ENCODE data around the gene CACNA2D3. TPM values are rescaled to one million over a fixed set of nuclear protein-coding genes. Genes with fewer than 3 reads are reported as not detected.
A peak's percentile ranks its signal among the peaks of the same experiment; 100 is the strongest.

The CACNA2D3 gene
- total and polyA plus RNA-seq, 4 donors: 14.1 to 34.5 (median 33.4) TPM

GRCh38 chr3:54895613-54896012 lies 773.3 kb downstream of the CACNA2D3 start:
- 98% methylated on average over 4 of the region's 4 CpGs for WGBS (ENCODE audit: insufficient coverage)
- Histone ChIP-seq H3K27me3 (ENCODE audit: control insufficient read depth, insufficient read depth, low read length) (no peaks in the 10 kb centered on the region), H3K36me3 (ENCODE audit: control insufficient read depth, insufficient read depth, low read length) (no peaks in the 10 kb centered on the region), H3K4me3 (ENCODE audit: low read depth, low read length) (no peak overlapping the region), H3K27ac (ENCODE audit: low read depth, low read length) (no peak overlapping the region), H3K9me3 (ENCODE audit: control insufficient read depth, insufficient read depth, low read length) (no peaks in the 10 kb centered on the region), H3K4me1 (ENCODE audit: control insufficient read depth, insufficient read depth, low read length) (peaks cover 9% of the 10 kb centered on the region)
- DNase-seq (ENCODE audit: low read depth in 4 of 6, low spot score in 6 of 6): no peak

- Histone ChIP-seq H3K27ac (ENCODE audit: low read depth, low read length) (no peak overlapping the region), H3K4me3 (ENCODE audit: low read depth, low read length) (no peak overlapping the region), H3K27me3 (ENCODE audit: control insufficient read depth, insufficient read depth, low read length) (no peaks in the 10 kb centered on the region), H3K9me3 (ENCODE audit: control insufficient read depth, insufficient read depth, low read length) (no peaks in the 10 kb centered on the region), H3K4me1 (ENCODE audit: control insufficient read depth, insufficient read depth, low read length) (peaks cover 6% of the 10 kb centered on the region), H3K36me3 (ENCODE audit: control insufficient read depth, insufficient read depth, low read length) (no peaks in the 10 kb centered on the region)
- no CpG with 5 or more reads among the region's 3 CpGs for WGBS (ENCODE audit: insufficient coverage)
- no peak for DNase-seq (ENCODE audit: low read depth in 4 of 6, low spot score in 6 of 6)
These were observed 774.8 kb downstream of the CACNA2D3 start for GRCh38 chr3:54897028-54897711.

- H3K9me3 ChIP-seq (ENCODE audit: control insufficient read depth, insufficient read depth, low read length): no peaks in the 10 kb centered on the region
- H3K36me3 ChIP-seq (ENCODE audit: control insufficient read depth, insufficient read depth, low read length): no peaks in the 10 kb centered on the region
- no peak overlapping the region for H3K27ac ChIP-seq (ENCODE audit: low read depth, low read length)
- peaks cover 6% of the 10 kb centered on the region for H3K4me1 ChIP-seq (ENCODE audit: control insufficient read depth, insufficient read depth, low read length)
- H3K27me3 ChIP-seq (ENCODE audit: control insufficient read depth, insufficient read depth, low read length): no peaks in the 10 kb centered on the region
- no peak overlapping the region for H3K4me3 ChIP-seq (ENCODE audit: low read depth, low read length)
- 86% methylated on average over 5 of the region's 6 CpGs for WGBS (ENCODE audit: insufficient coverage)
- no peak for DNase-seq (ENCODE audit: low read depth in 4 of 6, low spot score in 6 of 6)
These were observed 776.9 kb downstream of the CACNA2D3 start for GRCh38 chr3:54899273-54899672.

GRCh38 chr3:54900838-54901591 lies 778.7 kb downstream of the CACNA2D3 start:
- 68% methylated on average over 6 of the region's 8 CpGs for WGBS (ENCODE audit: insufficient coverage)
- peak in 3 of 6 donors; percentile 3 to 16 (median 7) for DNase-seq (ENCODE audit: low read depth in 4 of 6, low spot score in 6 of 6)
- Histone ChIP-seq H3K9me3 (ENCODE audit: control insufficient read depth, insufficient read depth, low read length) (no peaks in the 10 kb centered on the region), H3K36me3 (ENCODE audit: control insufficient read depth, insufficient read depth, low read length) (no peaks in the 10 kb centered on the region), H3K27ac (ENCODE audit: low read depth, low read length) (no peak overlapping the region), H3K27me3 (ENCODE audit: control insufficient read depth, insufficient read depth, low read length) (no peaks in the 10 kb centered on the region), H3K4me1 (ENCODE audit: control insufficient read depth, insufficient read depth, low read length) (peaks cover 6% of the 10 kb centered on the region), H3K4me3 (ENCODE audit: low read depth, low read length) (no peak overlapping the region)

- whole genome bisulfite sequencing (ENCODE audit: insufficient coverage): 35% methylated on average over 3 of the region's 4 CpGs
- Histone ChIP-seq H3K27ac (ENCODE audit: low read depth, low read length) (peak overlapping the region; percentile 27), H3K4me1 (ENCODE audit: control insufficient read depth, insufficient read depth, low read length) (peaks cover 6% of the 10 kb centered on the region), H3K4me3 (ENCODE audit: low read depth, low read length) (no peak overlapping the region), H3K27me3 (ENCODE audit: control insufficient read depth, insufficient read depth, low read length) (no peaks in the 10 kb centered on the region), H3K9me3 (ENCODE audit: control insufficient read depth, insufficient read depth, low read length) (no peaks in the 10 kb centered on the region), H3K36me3 (ENCODE audit: control insufficient read depth, insufficient read depth, low read length) (no peaks in the 10 kb centered on the region)
- peak; percentile 52 to 90 (median 72) for DNase-seq (ENCODE audit: low read depth in 4 of 6, low spot score in 6 of 6)
These were observed 779.7 kb downstream of the CACNA2D3 start for GRCh38 chr3:54901906-54902685.

- Histone ChIP-seq H3K27ac (ENCODE audit: low read depth, low read length) (no peak overlapping the region), H3K4me3 (ENCODE audit: low read depth, low read length) (no peak overlapping the region), H3K27me3 (ENCODE audit: control insufficient read depth, insufficient read depth, low read length) (no peaks in the 10 kb centered on the region), H3K9me3 (ENCODE audit: control insufficient read depth, insufficient read depth, low read length) (no peaks in the 10 kb centered on the region), H3K4me1 (ENCODE audit: control insufficient read depth, insufficient read depth, low read length) (peaks cover 6% of the 10 kb centered on the region), H3K36me3 (ENCODE audit: control insufficient read depth, insufficient read depth, low read length) (no peaks in the 10 kb centered on the region)
- WGBS (ENCODE audit: insufficient coverage): 83% methylated on average over 1 of the region's 2 CpGs
- DNase-seq (ENCODE audit: low read depth in 4 of 6, low spot score in 6 of 6): peak in 1 of 6 donors; percentile 23
These were observed 783.0 kb downstream of the CACNA2D3 start for GRCh38 chr3:54905261-54905888.

- Histone ChIP-seq H3K9me3 (ENCODE audit: control insufficient read depth, insufficient read depth, low read length) (no peaks in the 10 kb centered on the region), H3K27me3 (ENCODE audit: control insufficient read depth, insufficient read depth, low read length) (no peaks in the 10 kb centered on the region), H3K27ac (ENCODE audit: low read depth, low read length) (no peak overlapping the region), H3K4me1 (ENCODE audit: control insufficient read depth, insufficient read depth, low read length) (peaks cover 6% of the 10 kb centered on the region), H3K36me3 (ENCODE audit: control insufficient read depth, insufficient read depth, low read length) (no peaks in the 10 kb centered on the region), H3K4me3 (ENCODE audit: low read depth, low read length) (no peak overlapping the region)
- DNase-seq (ENCODE audit: low read depth in 4 of 6, low spot score in 6 of 6): no peak
- WGBS (ENCODE audit: insufficient coverage): 81% methylated on average over 2 of the region's 3 CpGs
These were observed 783.6 kb downstream of the CACNA2D3 start for GRCh38 chr3:54905920-54906319.

- DNase-seq (ENCODE audit: low read depth in 4 of 6, low spot score in 6 of 6): no peak
- H3K4me1 ChIP-seq (ENCODE audit: control insufficient read depth, insufficient read depth, low read length): peaks cover 4% of the 10 kb centered on the region
- H3K4me3 ChIP-seq (ENCODE audit: low read depth, low read length): no peak overlapping the region
- H3K27ac ChIP-seq (ENCODE audit: low read depth, low read length): no peak overlapping the region
- H3K9me3 ChIP-seq (ENCODE audit: control insufficient read depth, insufficient read depth, low read length): no peaks in the 10 kb centered on the region
- no peaks in the 10 kb centered on the region for H3K27me3 ChIP-seq (ENCODE audit: control insufficient read depth, insufficient read depth, low read length)
- 100% methylated on average over 2 of the region's 2 CpGs for WGBS (ENCODE audit: insufficient coverage)
- H3K36me3 ChIP-seq (ENCODE audit: control insufficient read depth, insufficient read depth, low read length): no peaks in the 10 kb centered on the region
These were observed 784.4 kb downstream of the CACNA2D3 start for GRCh38 chr3:54906763-54907162.

GRCh38 chr3:54909191-54909590 lies 786.8 kb downstream of the CACNA2D3 start:
- no peaks in the 10 kb centered on the region for H3K4me1 ChIP-seq (ENCODE audit: control insufficient read depth, insufficient read depth, low read length)
- no peaks in the 10 kb centered on the region for H3K27me3 ChIP-seq (ENCODE audit: control insufficient read depth, insufficient read depth, low read length)
- H3K36me3 ChIP-seq (ENCODE audit: control insufficient read depth, insufficient read depth, low read length): no peaks in the 10 kb centered on the region
- DNase-seq (ENCODE audit: low read depth in 4 of 6, low spot score in 6 of 6): no peak
- WGBS (ENCODE audit: insufficient coverage): no CpG with 5 or more reads among the region's 2 CpGs
- no peaks in the 10 kb centered on the region for H3K9me3 ChIP-seq (ENCODE audit: control insufficient read depth, insufficient read depth, low read length)
- no peak overlapping the region for H3K27ac ChIP-seq (ENCODE audit: low read depth, low read length)
- H3K4me3 ChIP-seq (ENCODE audit: low read depth, low read length): no peak overlapping the region
